Renal pelvis (tissue), 4 donors: ENCODE measurements around the gene LSP1. TPM values are rescaled to one million over a fixed set of nuclear protein-coding genes. Genes with fewer than 3 reads are reported as not detected.
"Not testable (repeated sequence)": the region's sequence is repeated elsewhere in the genome, so short reads cannot be mapped to it uniquely, and the experiment has no call there.

Experiments used
- DNase-seq: peaks from one replicate; pipeline ENCODE4 v3.0.0-alpha.2; 2013
- polyA plus RNA-seq, 3 donors: library from polyadenylated mRNA; unstranded; fragments of 120-200 nt; gene quantifications; one replicate each; pipeline ENCODE4 v1.2.1, GENCODE V29; 2013; ENCODE audit not compliant: insufficient read length in 3 of 3

Gene LSP1
- polyA plus RNA-seq, 3 donors: 4.8 to 7.2 (median 6.4) TPM

DNA sequence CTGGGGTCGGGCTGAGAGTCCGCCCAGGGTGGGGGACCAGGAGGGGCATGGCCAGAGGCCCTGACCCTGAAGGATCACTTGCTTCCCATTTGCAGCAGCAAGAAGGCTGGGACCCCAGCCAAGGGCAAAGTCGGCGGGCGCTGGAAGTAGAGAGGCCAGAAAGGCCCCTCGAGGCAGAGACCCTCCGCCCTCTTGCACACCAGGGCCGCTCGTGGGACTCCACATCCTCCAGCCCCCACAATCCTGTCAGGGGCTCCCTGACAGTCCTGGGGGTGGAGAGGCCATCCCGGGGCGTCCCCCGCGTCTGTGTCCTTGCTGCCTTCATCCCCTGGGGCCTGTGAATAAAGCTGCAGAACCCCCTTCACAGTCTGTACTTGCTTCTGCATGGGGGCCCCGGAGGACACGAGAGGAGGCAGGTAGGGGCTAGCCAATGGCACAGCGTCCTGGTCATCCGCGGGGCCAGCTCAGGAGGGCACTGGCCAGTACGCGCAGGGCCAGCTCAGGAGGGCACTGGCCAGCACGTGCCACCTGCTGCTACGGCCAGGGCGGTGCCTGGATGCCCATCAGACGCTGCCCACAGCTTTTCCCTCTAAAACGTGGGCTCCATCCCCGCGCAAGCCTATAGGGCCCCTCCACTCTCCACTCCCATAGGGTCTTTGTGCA is 85.6 kb downstream of the LSP1 start:
- DNase-seq: no peak

DNA sequence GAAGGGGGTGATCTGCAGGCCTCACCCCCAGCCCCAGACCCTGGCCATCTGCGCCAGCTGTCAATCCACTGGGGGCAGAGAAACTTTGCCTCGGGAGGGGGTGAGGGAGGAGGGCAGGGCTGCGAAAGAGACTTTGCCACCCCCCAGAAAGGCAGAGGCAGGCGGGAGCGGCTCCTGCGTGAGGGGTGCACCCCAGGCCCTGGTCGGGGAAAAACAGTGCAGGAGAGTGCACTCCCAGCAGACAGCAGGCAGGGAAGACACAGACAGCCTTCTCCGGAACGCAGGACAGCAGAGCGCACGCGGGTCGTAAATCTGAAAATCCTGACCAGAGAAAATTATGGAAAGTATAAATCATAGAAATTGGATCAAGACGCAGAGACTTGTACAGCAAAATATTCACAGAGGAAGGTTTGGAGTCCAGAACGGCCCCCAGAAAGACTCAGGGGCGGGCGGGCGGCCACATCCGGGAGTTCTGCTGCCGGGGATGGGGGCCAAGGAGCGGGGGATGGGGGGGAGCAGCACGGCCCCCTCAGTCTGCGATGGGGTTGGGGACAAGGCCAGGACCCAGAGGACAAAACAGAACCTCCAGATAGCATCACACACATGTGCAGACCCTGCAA is 86.2 kb downstream of the LSP1 start:
- DNase-seq: peak; percentile 42

DNA sequence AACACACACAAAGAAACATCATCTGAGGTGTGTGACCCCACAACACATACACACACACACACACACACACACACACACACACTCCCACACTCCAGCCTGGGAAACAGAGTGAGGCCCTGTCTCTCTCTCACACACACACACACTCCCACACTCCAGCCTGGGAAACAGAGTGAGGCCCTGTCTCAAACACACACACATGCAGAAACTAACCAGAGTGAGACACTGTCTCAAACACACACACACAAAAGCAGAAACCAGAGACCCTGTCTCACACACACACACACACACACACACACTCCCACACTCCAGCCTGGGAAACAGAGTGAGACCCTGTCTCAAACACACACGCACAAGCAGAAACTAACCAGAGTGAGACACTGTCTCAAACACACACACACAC is 86.9 kb downstream of the LSP1 start:
- not testable (repeated sequence) for DNase-seq

Other genes with a start within 250 kb of the LSP1 start
- not detected for gene KRTAP5-3, start 244.6 kb upstream of the LSP1 start, polyA plus RNA-seq
- not detected for gene KRTAP5-4, start 230.9 kb upstream of the LSP1 start, polyA plus RNA-seq
- gene KRTAP5-5, start 223.3 kb upstream of the LSP1 start, polyA plus RNA-seq: not detected
- gene KRTAP5-6, start 155.9 kb upstream of the LSP1 start, polyA plus RNA-seq: not detected
- under 1 TPM; 0.19 to 0.34 (median 0.31) TPM for gene IFITM10, start 102.5 kb upstream of the LSP1 start, polyA plus RNA-seq
- gene CTSD, start 89.2 kb upstream of the LSP1 start, polyA plus RNA-seq: 100 to 1,000 TPM; 226 to 268 (median 263) TPM
- gene SYT8, start 18.1 kb upstream of the LSP1 start, polyA plus RNA-seq: under 1 TPM; 0.24 to 0.40 (median 0.34) TPM
- gene TNNI2, start 14.1 kb upstream of the LSP1 start, polyA plus RNA-seq: 1 to 10 TPM in 1 of 3 donors, under 1 TPM in 1, not detected in 1; 0.32 to 6.6 TPM
- under 1 TPM in 2 of 3 donors, not detected in 1; 0.11 to 0.25 TPM for gene PRR33, start 38.8 kb downstream of the LSP1 start, polyA plus RNA-seq
- 10 to 100 TPM in 2 of 3 donors, 1 to 10 TPM in 1; 9.7 to 12.5 (median 10.5) TPM for gene TNNT3, start 66.6 kb downstream of the LSP1 start, polyA plus RNA-seq
- gene MRPL23, start 94.2 kb downstream of the LSP1 start, polyA plus RNA-seq: 10 to 100 TPM; 51.8 to 80.0 (median 53.8) TPM
- gene H19, start 144.8 kb downstream of the LSP1 start, polyA plus RNA-seq: 1,000 to 10,000 TPM; 1,758 to 3,714 (median 3,084) TPM